VCaP (cell line): ENCODE data around the gene PRKG1.

ENCODE experiments used
- H3K27ac ChIP-seq: fragments of 450-650 bp; 2 replicates; pipeline ENCODE4 v1.5.1; 2017
- CTCF ChIP-seq: fragments of 450-650 bp; conservative IDR thresholded peaks from 2 replicates; pipeline ENCODE4 v1.5.1; 2017; ENCODE audit warnings: mild to moderate bottlenecking, moderate library complexity

PRKG1 gene

GRCh38 chr10:51471271-51471670 is 397.0 kb downstream of the PRKG1 start:
- no peak for TF ChIP-seq CTCF
- no peak overlapping the region for H3K27ac ChIP-seq

- TF ChIP-seq CTCF: no peak
- H3K27ac ChIP-seq: no peak overlapping the region
These were observed 397.9 kb downstream of the PRKG1 start for GRCh38 chr10:51472154-51472553.

GRCh38 chr10:51479711-51480110 is 405.4 kb downstream of the PRKG1 start:
- TF ChIP-seq CTCF: no peak
- H3K27ac ChIP-seq: no peak overlapping the region

- H3K27ac ChIP-seq: no peak overlapping the region
- TF ChIP-seq CTCF: no peak
These were observed 411.4 kb downstream of the PRKG1 start for GRCh38 chr10:51485668-51486067.

- TF ChIP-seq CTCF: no peak
- H3K27ac ChIP-seq: no peak overlapping the region
These were observed 413.3 kb downstream of the PRKG1 start for GRCh38 chr10:51487576-51487975.

GRCh38 chr10:51488766-51489408 is 414.6 kb downstream of the PRKG1 start:
- H3K27ac ChIP-seq: no peak overlapping the region; the same call in 1 of the 2 replicates
- no peak for TF ChIP-seq CTCF

- no peak overlapping the region for H3K27ac ChIP-seq
- TF ChIP-seq CTCF: no peak
These were observed 424.1 kb downstream of the PRKG1 start for GRCh38 chr10:51498424-51498823.
